ENCODE data around the gene COL4A2.
"Not testable (repeated sequence)": the region's sequence is repeated elsewhere in the genome, so short reads cannot be mapped to it uniquely, and the experiment has no call there.

Gene COL4A2

DNA sequence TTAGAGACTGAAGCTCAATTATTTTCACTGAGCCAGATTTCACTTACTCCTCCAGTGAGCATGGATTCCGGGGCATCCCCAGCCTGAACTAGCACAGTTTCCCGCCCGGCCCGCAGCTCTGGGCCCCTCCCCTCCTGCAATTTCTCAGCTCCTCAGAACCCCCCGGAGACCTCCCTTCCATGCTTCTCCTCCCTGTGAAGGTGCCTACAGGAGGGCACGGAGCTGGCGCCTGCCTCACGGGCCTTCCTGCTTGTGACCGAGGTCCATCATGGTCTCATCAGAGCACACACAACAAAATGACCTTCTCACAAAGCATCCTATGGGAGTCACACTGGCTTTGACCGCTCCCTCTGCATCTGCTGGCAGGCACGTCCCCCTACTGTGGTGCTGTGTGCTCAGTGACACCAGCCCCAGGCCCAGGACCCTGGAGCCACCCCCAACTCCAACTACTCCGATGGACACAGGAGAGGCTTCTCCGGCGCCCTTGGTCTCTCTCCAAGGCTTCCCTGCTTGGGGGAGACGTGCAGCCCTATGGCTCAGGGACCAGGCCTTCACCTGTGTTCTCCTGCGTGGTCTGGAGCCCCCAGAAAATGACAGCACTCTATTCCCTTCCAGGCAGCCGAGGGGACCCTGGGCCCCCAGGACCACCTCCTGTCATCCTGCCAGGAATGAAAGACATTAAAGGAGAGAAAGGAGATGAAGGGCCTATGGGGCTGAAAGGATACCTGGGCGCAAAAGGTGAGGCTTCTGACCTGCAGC, 177.4 kb downstream of the COL4A2 start:
- Histone ChIP-seq H3K4me3 (ENCODE audit: low read length) (no peak overlapping the region), H3K4me2 (ENCODE audit: low read length) (no peak overlapping the region), H3K4me1 (ENCODE audit: control insufficient read depth, insufficient read depth, low read length) (no peaks in the 10 kb centered on the region), H3K27me3 (ENCODE audit: control insufficient read depth, insufficient read depth, low read length) (no peaks in the 10 kb centered on the region), H3K36me3 (ENCODE audit: insufficient read depth, low read length) (peaks cover 77% of the 10 kb centered on the region), H3K9ac (ENCODE audit: low read depth, low read length) (no peak overlapping the region), H3K9me3 (replicated peaks; ENCODE audit: low read length) (no peaks in the 10 kb centered on the region)

DNA sequence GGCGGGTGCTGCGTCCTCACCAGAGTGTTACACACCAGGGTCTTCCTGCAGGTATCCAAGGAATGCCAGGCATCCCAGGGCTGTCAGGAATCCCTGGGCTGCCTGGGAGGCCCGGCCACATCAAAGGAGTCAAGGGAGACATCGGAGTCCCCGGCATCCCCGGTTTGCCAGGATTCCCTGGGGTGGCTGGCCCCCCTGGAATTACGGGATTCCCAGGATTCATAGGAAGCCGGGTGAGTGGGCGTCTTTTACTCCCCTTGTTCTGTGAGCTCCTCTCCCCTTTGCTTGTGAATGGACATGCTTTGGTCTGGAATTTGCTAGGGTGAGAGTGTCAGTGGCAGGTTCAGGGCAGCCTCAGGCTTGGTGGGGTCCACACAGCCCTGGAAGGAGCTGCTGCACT, 178.5 kb downstream of the COL4A2 start:
- Histone ChIP-seq H3K36me3 (ENCODE audit: insufficient read depth, low read length) (peaks cover 78% of the 10 kb centered on the region), H3K27me3 (ENCODE audit: control insufficient read depth, insufficient read depth, low read length) (no peaks in the 10 kb centered on the region), H3K9me3 (replicated peaks; ENCODE audit: low read length) (no peaks in the 10 kb centered on the region), H3K4me1 (ENCODE audit: control insufficient read depth, insufficient read depth, low read length) (no peaks in the 10 kb centered on the region), H3K4me2 (ENCODE audit: low read length) (no peak overlapping the region), H3K4me3 (ENCODE audit: low read length) (no peak overlapping the region), H3K9ac (ENCODE audit: low read depth, low read length) (no peak overlapping the region)

DNA sequence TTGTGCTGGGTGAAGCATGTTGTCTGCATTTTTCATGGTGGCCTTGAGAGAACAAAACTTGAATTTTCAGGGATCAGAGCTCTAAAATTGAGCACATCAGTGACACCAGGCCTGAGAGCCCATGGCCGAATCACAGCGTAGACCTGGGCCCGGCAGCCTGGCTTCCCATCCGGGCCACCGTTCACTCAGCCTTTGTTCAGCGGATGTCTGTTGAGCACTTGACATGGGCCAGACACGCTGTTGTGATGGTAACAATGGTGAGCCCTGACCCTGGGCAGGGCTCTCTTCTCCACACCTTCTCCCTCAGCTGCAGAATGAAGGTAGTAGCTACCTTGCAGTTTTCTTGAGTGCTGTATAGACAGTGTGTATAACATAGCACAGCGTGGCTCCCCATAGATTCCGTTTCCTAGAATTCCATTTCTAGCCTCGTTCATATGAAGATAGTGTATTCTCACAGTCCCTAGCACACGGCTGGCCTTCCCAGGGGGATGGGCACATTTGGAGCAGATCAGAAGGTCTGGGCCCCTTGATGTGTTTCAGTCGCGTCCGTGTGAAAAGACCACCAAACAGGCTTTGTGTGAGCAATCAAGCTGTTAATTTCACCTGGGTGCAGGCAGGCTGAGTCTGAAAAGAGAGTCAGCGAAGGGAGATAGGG, 179.1 kb downstream of the COL4A2 start:
- Histone ChIP-seq H3K9ac (ENCODE audit: low read depth, low read length) (no peak overlapping the region), H3K4me3 (ENCODE audit: low read length) (no peak overlapping the region), H3K9me3 (replicated peaks; ENCODE audit: low read length) (no peaks in the 10 kb centered on the region), H3K27me3 (ENCODE audit: control insufficient read depth, insufficient read depth, low read length) (no peaks in the 10 kb centered on the region), H3K36me3 (ENCODE audit: insufficient read depth, low read length) (peaks cover 82% of the 10 kb centered on the region), H3K4me1 (ENCODE audit: control insufficient read depth, insufficient read depth, low read length) (no peaks in the 10 kb centered on the region), H3K4me2 (ENCODE audit: low read length) (no peak overlapping the region)

DNA sequence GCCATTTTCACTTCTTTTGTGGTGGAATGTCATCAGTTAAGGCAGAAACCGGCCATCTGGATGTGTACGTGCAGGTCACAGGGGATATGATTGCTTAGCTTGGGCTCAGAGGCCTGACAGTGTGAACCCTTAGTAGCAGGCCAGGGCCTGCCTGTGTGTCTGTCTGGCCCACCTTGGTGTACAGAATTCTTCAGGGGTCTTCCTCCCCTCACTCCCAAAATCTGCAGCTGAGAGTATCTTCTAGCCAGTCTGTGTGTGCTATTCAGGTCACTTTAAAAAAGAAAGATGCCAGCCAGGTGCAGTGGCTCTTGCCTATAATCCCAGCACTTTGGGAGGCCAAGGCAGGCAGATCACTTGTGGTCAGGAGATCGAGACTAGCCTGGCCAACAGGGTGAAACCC, 179.8 kb downstream of the COL4A2 start:
- H3K9me3 ChIP-seq (replicated peaks; ENCODE audit: low read length); H3K4me2 ChIP-seq (ENCODE audit: low read length); H3K4me3 ChIP-seq (ENCODE audit: low read length); H3K9ac ChIP-seq (ENCODE audit: low read depth, low read length); H3K4me1 ChIP-seq (ENCODE audit: control insufficient read depth, insufficient read depth, low read length); H3K27me3 ChIP-seq (ENCODE audit: control insufficient read depth, insufficient read depth, low read length): not testable (repeated sequence)
- H3K36me3 ChIP-seq (ENCODE audit: insufficient read depth, low read length): peaks cover 86% of the 10 kb centered on the region

DNA sequence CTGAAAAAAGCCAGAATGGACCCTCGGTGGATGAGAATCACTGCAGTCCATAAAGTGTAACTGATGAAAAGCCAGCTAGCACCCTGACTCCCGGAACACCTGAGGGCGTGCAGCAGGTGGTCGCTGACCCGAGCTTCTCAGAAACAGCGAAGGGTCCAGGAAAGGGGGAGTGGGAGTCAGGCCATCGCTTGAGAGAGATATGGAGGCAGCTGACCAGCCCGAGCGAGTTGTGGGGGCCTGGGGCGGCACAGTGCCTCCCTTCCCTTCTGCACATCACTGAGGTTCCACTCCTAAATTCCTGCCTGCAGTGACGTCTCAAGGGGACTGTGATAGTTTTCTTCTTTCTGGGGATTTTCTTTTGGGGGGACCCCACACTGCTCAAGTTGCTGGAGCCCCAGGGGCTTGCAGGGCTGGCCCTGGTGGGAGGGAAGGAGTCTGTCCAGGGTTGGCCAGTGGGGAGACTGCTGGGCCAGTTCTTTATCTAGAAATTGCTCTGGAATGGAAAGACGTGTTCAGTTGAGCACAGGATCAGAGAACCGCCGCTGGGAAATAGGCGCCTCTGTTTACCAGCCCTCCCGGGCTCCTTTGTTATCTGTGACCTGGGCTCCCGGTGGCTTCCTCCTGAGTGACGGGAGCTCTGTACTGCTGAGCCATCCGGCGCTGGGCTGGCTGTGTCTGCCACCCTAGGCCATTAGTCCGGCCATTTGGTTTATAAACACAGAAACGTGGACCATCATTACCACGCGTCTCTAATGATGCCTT, 183.1 kb downstream of the COL4A2 start:
- Histone ChIP-seq H3K36me3 (ENCODE audit: insufficient read depth, low read length) (peaks cover 85% of the 10 kb centered on the region), H3K9ac (ENCODE audit: low read depth, low read length) (no peak overlapping the region), H3K27me3 (ENCODE audit: control insufficient read depth, insufficient read depth, low read length) (no peaks in the 10 kb centered on the region), H3K4me2 (ENCODE audit: low read length) (no peak overlapping the region), H3K4me1 (ENCODE audit: control insufficient read depth, insufficient read depth, low read length) (no peaks in the 10 kb centered on the region), H3K9me3 (replicated peaks; ENCODE audit: low read length) (no peaks in the 10 kb centered on the region), H3K4me3 (ENCODE audit: low read length) (no peak overlapping the region)

DNA sequence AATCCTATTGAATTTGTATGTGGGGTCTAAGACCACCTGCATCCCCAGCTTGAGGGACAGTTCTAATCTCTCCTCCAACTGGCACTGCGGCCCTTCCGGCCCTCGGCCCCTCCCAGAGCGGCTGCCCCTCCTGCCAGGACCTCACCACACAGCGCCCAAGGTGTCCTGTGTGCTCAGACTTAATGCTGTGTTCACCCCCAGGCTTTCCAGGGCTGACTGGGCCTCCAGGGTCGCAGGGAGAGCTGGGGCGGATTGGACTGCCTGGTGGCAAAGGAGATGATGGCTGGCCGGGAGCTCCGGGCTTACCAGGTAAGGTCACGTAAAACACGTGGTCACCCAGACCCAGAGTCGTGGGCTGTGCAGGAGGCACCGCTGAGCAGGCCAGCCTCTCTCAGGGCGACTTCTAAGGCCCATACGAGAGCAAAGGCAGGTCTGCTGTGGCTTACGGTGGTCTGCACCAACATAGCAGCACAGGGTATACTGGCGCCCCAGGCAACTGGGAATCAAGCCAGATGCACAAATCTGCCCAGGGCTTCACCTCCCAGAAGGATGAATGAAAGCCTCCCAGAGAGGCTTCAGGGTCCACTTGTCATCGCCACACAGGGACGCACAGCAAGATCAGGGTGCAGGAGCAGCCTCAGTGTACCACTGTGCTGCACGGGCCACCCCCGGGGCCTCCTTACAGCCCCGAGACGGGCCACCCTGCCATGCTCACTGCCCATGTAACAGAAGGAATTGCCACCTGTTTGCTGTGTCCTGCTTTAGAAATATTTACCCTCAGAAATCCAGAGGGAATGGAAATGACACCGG, 185.0 kb downstream of the COL4A2 start:
- H3K4me1 ChIP-seq (ENCODE audit: control insufficient read depth, insufficient read depth, low read length): no peaks in the 10 kb centered on the region
- no peak overlapping the region for H3K9ac ChIP-seq (ENCODE audit: low read depth, low read length)

DNA sequence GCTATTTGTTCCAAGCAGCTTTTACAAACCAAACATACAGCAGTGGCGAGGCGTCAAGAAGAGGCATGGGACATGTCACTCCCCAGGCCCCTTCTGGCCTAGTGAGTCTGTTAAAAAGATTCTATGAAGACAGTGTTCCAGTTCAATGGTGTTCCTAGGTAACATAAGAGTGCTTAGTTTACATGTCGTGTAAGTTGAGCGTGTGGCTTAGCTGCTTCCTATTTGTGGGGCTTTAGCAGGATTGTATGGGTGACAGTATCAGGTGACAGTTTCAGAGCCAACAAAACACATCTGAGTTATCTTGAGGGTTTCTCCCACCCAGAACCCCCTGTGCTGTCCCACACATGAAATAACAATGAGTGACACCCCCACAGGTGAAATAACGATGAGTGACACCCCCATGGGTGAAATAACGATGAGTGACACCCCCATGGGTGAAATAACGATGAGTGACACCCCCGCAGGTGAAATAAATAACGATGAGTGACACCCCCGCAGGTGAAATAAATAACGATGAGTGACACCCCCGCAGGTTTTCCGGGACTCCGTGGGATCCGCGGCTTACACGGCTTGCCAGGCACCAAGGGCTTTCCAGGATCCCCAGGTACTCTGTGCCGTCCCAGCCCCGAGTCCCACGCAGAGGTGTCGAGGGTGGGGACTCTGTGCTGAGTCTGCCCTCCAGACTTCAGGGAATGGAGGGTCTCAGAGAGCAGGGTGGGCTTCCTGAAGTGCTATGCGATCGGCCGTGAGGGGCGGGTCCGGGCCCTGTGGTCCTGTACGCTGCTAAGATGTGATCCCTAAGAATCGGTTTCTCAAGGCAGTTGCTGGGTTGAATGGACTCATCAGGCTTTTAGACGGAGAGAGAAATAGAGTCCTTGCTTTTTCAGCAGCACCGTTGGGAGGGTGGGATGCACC, 185.9 kb downstream of the COL4A2 start:
- H3K9me3 ChIP-seq (replicated peaks; ENCODE audit: low read length): no peaks in the 10 kb centered on the region
- peaks cover 88% of the 10 kb centered on the region for H3K36me3 ChIP-seq (ENCODE audit: insufficient read depth, low read length)
- no peaks in the 10 kb centered on the region for H3K27me3 ChIP-seq (ENCODE audit: control insufficient read depth, insufficient read depth, low read length)
- no peak overlapping the region for H3K4me3 ChIP-seq (ENCODE audit: low read length)
- H3K9ac ChIP-seq (ENCODE audit: low read depth, low read length): no peak overlapping the region
- H3K4me1 ChIP-seq (ENCODE audit: control insufficient read depth, insufficient read depth, low read length): no peaks in the 10 kb centered on the region
- no peak overlapping the region for H3K4me2 ChIP-seq (ENCODE audit: low read length)

More for the DNA sequence above, 185.0 kb downstream of the COL4A2 start:
- peaks cover 92% of the 10 kb centered on the region for H3K36me3 ChIP-seq (ENCODE audit: insufficient read depth, low read length)
- no peak overlapping the region for H3K4me2 ChIP-seq (ENCODE audit: low read length)
- H3K4me3 ChIP-seq (ENCODE audit: low read length): no peak overlapping the region
- H3K9me3 ChIP-seq (replicated peaks; ENCODE audit: low read length): no peaks in the 10 kb centered on the region
- no peaks in the 10 kb centered on the region for H3K27me3 ChIP-seq (ENCODE audit: control insufficient read depth, insufficient read depth, low read length)

DNA sequence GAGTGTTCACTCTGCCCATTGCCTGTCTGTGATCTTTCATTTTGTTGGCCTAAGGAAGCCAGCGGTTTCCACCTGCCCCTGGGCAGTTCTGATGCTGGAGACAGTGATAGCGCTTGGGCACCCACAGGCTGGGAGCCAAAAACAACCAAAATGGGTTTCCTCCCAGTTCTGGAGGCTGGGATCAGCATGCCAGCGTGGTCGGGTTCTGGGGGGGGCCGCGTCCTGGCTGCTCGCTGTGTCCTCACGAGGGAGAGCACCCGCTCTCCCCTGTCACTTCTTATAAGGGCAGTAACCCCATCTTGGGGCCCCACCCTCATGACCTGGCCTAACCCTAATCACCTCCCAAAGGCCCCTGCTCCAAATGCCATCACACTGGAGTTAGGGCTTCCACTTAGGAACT, 186.5 kb downstream of the COL4A2 start:
- Histone ChIP-seq H3K4me3 (ENCODE audit: low read length) (no peak overlapping the region), H3K4me2 (ENCODE audit: low read length) (no peak overlapping the region), H3K9me3 (replicated peaks; ENCODE audit: low read length) (no peaks in the 10 kb centered on the region), H3K27me3 (ENCODE audit: control insufficient read depth, insufficient read depth, low read length) (no peaks in the 10 kb centered on the region), H3K36me3 (ENCODE audit: insufficient read depth, low read length) (peaks cover 92% of the 10 kb centered on the region), H3K9ac (ENCODE audit: low read depth, low read length) (no peak overlapping the region), H3K4me1 (ENCODE audit: control insufficient read depth, insufficient read depth, low read length) (no peaks in the 10 kb centered on the region)

DNA sequence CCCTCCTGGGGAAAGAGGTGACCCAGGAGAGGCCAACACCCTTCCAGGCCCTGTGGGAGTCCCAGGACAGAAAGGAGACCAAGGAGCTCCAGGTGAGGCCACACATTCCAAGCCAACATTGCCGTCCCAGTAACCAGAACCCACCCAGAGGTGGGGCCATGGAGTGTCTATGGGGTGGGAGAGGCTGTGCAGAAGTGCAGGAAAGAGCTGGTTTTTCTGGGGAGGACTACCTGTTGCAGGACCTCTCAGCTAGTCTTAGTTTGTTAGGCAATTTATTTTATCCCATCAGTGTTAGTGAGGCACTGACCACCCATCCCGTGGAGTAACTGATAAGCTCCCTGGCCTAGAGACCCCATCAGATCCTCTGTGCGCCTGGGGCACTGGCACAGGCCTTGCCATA, 188.3 kb downstream of the COL4A2 start:
- H3K4me3 ChIP-seq (ENCODE audit: low read length): no peak overlapping the region
- no peak overlapping the region for H3K4me2 ChIP-seq (ENCODE audit: low read length)
- H3K27me3 ChIP-seq (ENCODE audit: control insufficient read depth, insufficient read depth, low read length): no peaks in the 10 kb centered on the region
- H3K4me1 ChIP-seq (ENCODE audit: control insufficient read depth, insufficient read depth, low read length): no peaks in the 10 kb centered on the region
- H3K36me3 ChIP-seq (ENCODE audit: insufficient read depth, low read length): peaks cover 89% of the 10 kb centered on the region
- no peaks in the 10 kb centered on the region for H3K9me3 ChIP-seq (replicated peaks; ENCODE audit: low read length)
- H3K9ac ChIP-seq (ENCODE audit: low read depth, low read length): no peak overlapping the region

DNA sequence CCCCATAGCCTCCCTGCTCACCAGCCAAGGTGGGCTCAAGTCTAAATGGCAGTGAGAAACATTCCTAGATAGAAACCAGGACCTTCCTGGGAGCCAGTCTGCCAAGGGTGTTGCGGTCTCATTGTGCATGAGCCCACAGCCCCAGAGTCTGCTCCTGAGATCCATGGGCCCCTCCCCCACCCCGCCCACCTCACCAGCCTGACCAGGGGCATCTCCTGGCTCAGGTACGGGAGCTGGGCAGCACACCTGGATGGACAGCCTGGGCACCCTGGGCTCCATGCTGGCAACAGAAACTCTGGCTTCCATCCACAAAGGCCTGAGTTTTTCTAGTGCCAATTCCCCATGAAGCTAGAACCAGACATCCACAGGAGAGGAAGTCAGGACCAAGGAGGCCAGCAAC, 188.8 kb downstream of the COL4A2 start:
- no peaks in the 10 kb centered on the region for H3K9me3 ChIP-seq (replicated peaks; ENCODE audit: low read length)
- no peak overlapping the region for H3K9ac ChIP-seq (ENCODE audit: low read depth, low read length)
- peaks cover 89% of the 10 kb centered on the region for H3K36me3 ChIP-seq (ENCODE audit: insufficient read depth, low read length)
- H3K27me3 ChIP-seq (ENCODE audit: control insufficient read depth, insufficient read depth, low read length): no peaks in the 10 kb centered on the region
- H3K4me1 ChIP-seq (ENCODE audit: control insufficient read depth, insufficient read depth, low read length): no peaks in the 10 kb centered on the region
- no peak overlapping the region for H3K4me2 ChIP-seq (ENCODE audit: low read length)
- no peak overlapping the region for H3K4me3 ChIP-seq (ENCODE audit: low read length)

Measured in skeletal muscle satellite cell (primary cell).